ENCODE results near the gene ZNF669. TPM values are rescaled to one million over a fixed set of nuclear protein-coding genes. Genes with fewer than 3 reads are reported as not detected.

ZNF669 gene
- total RNA-seq, 1 donor from 2014 or later: 7.0 TPM

DNA sequence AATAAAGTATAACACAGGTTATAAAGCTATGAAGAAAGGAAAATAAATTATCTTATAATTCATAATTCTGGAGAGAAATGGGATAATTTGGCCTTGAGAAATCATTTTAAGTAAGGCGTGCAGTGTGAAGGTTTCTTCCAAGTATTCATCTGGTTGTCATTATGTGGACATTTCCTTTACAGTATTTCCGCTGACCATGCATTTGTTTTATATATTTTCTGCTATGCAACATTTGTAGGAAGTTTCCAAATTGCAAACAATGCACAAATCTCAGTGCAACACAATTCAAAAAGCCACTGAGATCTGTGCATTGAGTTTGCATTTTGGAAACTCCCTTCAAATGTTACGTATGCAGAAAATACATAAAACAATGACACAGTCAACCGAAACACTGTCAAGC is 43.4 kb downstream of the ZNF669 start:
- no peak for DNase-seq (ENCODE audit: low spot score)

DNA sequence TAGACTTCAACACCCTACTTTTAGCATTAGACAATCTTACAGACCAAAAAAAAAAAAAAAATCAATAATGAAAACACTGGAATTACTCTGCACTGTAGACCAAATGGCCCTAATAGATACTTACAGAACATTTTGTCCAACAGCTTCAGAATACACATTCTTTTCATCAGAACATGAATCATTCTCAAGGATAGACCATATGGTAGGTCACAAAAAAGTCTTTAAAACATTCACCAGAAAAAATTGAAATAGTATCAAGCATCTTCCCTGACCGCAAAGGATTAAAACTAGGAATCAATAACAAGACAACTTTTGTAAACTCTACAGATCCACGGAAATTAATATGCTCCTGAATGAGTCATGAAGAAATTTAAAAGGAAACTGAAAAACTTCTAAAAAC is 48.1 kb downstream of the ZNF669 start:
- DNase-seq (ENCODE audit: low spot score): no peak

DNA sequence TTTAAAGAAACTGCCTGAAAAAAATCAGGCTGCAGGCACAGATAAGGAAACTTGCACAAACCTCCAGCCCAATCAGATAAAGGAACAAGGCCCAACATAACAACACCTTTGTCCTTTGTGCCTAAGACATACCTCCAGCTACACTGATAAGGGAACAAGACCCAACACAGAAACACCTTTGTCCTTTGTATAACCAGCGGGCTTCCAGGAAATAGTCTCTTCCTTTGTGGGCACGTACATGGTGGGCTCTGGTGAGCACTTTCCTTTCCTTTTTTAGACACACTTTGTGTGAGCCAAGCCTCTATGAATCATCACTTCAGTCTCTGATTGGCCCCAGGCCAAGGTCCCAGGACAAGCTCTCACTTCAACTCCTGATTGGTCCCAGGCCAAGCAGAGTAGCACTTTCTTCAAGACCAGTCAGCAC is 49.2 kb downstream of the ZNF669 start:
- no peak for DNase-seq (ENCODE audit: low spot score)

Other genes starting within 250 kb of the ZNF669 start
- gene AHCTF1, start 172.4 kb downstream of the ZNF669 start, total RNA-seq: 25.7 TPM
- gene ZNF695, start 96.3 kb downstream of the ZNF669 start, total RNA-seq: 0.06 TPM
- 3.8 TPM for gene ZNF670, start 25.5 kb downstream of the ZNF669 start, total RNA-seq
- gene ZNF124, start 67.7 kb upstream of the ZNF669 start, total RNA-seq: 34.2 TPM
- not detected for gene VN1R5, start 151.7 kb upstream of the ZNF669 start, total RNA-seq
- gene ZNF496, start 227.5 kb upstream of the ZNF669 start, total RNA-seq: 20.6 TPM

Measured in mucosa of gallbladder (tissue), 1 donor.